Hepatocyte (in vitro differentiated cells): Measurements from ENCODE around the gene C4orf46.

ENCODE experiments used
- CTCF ChIP-seq: fragments of 200-600 bp; sonication (generic); IDR thresholded peaks from 2 replicates; pipeline ENCODE4 v1.5.1; 2016; ENCODE audit warnings: antibody characterized with exemption, mild to moderate bottlenecking; ENCODE audit not compliant: poor library complexity
- EZH2 ChIP-seq: fragments of 200-600 bp; sonication (generic); IDR thresholded peaks from 2 replicates; pipeline ENCODE4 v1.6.1; 2016; ENCODE audit warnings: antibody characterized with exemption, mild to moderate bottlenecking, borderline replicate concordance

- no peak for TF ChIP-seq CTCF
- no peak for TF ChIP-seq EZH2
Measured at GRCh38 chr4:158625544-158625943, 46.1 kb downstream of the C4orf46 start.
